Stimulated activated CD8-positive, alpha-beta memory T cell treated with anti-CD3 and anti-CD28 coated beads, Interleukin-15, amount 100 ng/mL, for 24 hours (primary cell): ENCODE data around the gene LATS2.
"Not testable (repeated sequence)": the region's sequence is repeated elsewhere in the genome, so short reads cannot be mapped to it uniquely, and the experiment has no call there.

Source experiments
- DNase-seq: peaks from one replicate; pipeline ENCODE4 v3.0.0-alpha.2; 2020; ENCODE audit warnings: low read depth

The LATS2 gene

GRCh38 chr13:20991741-20992520 lies 69.5 kb downstream of the LATS2 start:
- DNase-seq = no peak

- DNase-seq = no peak
Observed at GRCh38 chr13:20990910-20991525, 70.4 kb downstream of the LATS2 start.

GRCh38 chr13:20989656-20990321 lies 71.6 kb downstream of the LATS2 start:
- no peak for DNase-seq

DNA sequence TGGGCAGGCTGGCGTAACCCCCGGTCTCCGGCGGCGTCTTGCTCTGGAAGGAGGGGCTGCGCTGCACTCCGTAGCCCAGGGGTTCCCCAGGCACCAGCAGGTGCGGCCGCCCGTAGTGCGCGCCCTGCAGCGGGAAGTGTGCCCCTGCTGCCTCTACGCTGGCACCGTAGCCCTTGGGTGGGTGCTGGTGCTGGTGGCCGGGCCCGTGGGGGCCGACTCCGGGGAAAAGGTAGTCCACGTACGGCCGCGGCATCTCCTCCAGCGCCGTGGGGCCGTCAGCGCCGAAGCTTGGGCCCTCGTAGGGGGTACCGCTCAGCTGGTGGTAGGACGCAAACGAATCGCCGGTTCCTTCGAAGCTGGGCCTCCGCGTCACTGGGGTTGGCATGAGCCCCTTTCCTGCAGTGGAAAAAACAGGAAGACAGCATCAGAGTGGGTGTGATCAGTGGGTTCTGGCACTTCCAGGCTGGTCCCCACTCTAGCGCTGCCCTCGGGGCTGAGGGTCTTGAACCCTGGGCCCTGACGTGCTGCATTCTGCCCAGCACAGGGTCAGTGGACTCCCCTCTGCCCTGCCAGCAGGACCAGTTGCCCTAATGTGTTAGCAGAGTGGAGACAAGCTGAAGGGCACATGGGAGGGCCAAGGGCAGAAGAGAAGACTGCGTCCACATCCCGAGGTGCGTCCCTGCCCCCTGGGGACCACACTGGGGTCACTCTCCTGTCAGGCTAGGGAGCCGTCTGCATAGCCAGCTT lies 72.3 kb downstream of the LATS2 start:
- no peak for DNase-seq

DNA sequence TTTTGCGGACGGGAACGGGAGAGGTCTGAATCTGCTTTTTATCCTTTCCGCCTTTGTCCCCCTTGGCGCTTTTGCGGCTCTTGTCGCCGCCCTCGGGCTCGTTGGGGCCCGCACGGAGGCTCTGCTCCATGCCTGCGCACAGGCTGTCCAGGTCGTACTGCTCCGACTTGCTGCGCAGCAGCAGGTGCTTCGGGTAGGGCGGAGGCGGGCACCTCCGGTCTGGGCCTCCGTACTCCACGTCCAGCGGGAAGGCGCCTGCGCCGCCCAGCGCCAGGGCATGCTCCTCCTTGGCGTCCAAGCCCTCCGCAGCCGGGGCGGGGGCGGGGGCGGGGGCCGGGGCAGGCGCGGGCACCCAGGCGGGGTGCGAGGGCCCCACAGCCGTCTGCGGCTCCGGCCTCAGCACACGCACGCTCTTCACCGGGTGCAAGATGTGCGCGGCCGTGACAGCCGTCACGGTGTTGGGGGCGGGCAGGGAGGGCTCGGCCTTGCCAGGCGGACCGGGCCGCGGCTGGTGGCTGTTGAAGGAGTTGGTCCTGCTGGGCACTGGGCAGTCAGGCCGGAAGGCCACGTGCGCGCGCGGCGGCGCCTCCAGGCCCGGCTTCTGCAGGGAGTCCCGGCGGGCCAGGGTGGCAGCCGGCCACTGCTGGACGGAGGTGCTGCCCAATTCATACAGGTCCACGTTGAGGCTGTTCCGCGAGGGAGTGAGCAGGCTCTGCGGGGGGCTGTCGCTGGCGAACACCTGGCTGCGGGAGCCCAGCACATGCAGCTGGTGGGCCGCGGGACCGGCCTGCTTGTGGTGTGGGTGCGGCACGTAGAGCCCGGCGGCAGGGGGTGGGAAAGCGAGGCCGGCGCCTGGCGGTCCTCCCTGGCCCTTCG lies 73.1 kb downstream of the LATS2 start:
- DNase-seq = no peak

- DNase-seq = no peak
Observed at GRCh38 chr13:20987599-20987998, 73.8 kb downstream of the LATS2 start.

DNA sequence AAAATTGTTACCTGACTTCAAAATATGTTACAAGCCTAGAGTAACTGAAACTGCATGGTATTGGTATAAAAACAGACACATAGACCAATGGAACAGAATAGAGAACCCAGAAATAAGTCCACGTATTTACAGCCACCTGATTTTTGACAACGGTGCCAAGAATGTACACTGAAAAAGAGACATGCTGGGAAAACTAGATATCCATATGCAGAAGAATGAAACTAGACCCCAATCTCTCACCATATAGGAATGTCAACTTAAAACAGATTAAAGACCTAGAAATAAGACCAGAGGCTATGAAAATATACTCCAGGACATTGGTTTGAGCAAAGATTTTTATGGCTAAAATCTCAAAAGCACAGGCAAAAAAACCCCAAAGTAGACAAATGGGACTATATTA lies 76.5 kb downstream of the LATS2 start:
- DNase-seq = no peak

DNA sequence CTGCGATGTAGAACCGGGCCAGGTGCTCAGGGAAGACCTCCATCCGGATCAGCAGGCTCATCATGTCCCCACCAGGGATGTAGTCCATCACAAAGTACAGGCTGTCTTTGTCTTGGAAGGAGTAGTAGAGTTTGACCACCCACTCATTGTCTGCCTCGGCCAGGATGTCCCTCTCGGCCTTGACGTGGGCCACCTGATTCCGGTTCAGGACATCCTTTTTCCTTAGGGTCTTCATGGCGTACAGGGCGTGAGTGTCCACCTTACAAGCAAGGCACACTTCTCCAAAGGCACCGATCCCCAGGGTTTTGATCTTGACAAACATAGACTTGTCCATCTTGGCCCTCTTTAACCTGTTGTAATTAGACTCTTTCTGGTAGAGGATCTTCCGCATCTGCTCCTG lies 78.0 kb downstream of the LATS2 start:
- DNase-seq = no peak

DNA sequence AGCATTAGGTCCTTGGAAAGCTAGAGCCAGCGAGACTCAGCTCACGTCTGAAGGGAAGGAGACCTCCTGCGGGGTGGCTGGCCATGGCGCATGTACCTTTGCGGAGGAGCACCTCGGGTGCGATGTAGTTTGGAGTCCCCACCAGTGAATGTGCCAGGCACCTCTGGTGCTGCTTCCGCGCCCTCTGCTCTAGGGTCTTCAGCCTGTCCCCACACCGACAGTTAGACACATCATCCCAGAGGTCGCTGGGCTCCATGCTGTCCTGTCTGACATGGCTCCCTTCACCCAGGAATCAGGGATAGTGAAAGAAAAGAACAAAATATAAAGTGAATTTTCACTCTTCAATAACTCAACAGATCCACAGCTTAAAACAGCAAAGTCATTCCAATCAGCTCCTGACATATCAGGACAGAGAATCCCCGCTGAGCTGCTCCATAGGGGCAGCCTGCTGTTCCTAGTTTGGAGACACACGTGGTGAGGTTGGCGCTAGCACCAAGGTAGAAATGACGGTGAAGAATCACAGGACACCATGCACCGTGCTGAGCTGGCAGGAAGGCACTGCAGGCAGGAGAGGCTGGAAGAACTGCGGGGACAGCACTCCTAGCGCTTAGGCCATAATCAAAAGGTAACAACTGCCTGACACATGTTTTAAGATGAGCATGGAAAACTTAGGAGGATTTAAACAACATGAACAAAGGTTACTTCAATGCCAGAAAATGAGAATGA lies 79.9 kb downstream of the LATS2 start:
- no peak for DNase-seq

DNA sequence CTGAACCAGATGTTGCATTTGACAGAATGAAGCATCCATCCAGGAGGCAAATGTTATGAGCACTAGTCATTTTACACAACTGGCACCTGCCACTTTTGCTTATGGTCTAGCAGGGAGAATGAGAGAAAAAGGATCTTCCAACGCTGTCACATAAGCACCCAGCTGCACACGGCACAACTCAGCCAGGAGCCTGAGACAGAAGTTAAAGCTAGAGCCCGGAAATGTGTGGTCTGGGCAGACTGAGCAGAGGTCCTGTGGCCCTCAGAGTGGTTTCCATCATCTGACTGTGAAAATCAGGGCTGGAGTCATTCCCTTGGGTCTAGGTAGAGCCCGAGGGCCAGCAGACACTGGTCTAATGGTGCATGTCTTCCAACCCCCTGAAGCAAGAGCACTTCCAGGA lies 80.5 kb downstream of the LATS2 start:
- no peak for DNase-seq

DNA sequence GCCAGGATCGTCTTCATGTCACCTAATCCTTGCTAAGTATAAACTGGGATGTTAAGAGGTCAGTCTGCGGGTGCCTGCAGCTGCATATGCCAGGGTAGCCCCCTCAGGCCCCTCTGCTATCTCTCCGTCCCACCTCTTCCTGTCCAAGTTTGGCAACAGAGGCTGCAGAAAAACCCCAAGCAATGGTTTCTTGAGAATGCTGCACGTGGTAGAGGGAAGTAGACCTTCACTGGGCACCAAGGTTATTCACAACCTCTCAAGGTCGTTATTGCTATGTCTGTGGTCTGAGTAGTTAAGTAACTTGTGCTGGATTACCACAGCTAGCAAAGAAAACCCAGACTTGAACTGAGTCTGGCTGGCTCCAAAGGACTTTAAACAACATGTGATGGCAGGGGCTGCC lies 81.0 kb downstream of the LATS2 start:
- DNase-seq = no peak

DNA sequence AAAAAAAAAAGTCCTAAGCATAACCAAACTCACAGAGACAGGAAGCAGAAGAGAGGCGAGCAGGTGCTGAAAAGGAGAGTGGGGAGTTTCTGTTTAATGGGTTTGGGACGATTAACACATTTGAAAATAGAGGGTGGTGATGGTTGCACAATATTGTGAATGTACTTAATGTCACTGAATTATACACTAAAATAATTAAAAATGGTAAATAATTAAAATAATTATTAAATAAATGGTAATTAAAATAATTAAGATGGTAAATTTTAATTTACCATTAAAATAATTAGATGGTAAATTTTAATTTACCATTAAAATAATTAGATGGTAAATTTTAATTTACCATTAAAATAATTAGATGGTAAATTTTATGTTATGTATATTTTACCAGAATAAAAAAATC lies 84.0 kb downstream of the LATS2 start:
- no peak for DNase-seq

DNA sequence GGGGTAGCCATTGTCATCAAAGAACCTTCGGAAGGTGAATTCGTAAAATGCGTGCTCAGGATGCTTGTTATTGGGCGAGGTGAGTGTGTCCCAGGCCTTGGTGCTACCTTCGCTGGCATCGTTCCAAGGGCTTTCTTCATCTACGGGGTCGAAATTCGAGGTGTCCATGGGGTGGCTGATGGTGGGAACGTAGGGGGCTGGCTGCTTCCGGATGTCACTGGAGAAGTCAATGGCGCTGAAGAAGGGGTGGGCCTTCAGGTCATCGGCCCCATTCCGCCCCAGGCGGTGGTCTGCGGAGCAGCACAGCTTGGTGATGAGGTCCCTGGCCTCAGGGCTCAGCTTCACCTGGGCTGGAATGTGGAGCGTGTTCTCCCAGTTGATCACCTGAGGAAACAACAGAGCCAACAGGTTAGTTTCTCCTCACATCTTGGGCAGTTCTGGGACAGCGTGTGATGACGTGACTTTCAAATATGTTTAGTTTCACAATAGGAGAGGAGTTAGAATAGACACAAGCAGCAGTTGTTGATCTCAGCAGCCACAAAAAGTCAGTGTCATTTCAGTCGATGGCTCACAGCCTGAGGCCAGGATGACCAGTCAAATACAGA lies 86.3 kb downstream of the LATS2 start:
- DNase-seq = no peak

GRCh38 chr13:20973886-20974425 lies 87.4 kb downstream of the LATS2 start:
- no peak for DNase-seq

DNA sequence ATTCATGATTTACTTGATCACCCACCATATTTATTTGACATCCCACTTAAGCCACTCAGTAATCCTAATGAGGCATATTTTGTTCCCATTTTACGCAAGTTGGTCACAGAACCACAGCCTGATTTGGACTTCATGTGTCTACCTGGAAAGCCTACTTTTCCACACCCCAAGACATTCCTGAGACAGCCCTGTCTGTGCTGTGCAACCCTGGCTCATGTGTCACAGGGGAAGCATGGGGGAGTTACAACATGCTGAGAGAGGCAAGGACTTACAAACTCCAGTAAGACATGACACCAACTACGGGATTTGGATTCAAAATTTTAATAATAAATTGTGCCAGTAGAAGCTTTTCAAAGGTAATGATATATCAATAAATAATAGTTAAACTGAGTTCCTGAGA lies 88.7 kb downstream of the LATS2 start:
- no peak for DNase-seq

- DNase-seq = no peak
Observed at GRCh38 chr13:20969182-20969581, 92.2 kb downstream of the LATS2 start.

- DNase-seq = no peak
Observed at GRCh38 chr13:20968745-20969144, 92.6 kb downstream of the LATS2 start.

GRCh38 chr13:20967340-20967739 lies 94.0 kb downstream of the LATS2 start:
- no peak for DNase-seq

GRCh38 chr13:20964904-20965303 lies 96.5 kb downstream of the LATS2 start:
- DNase-seq = no peak

GRCh38 chr13:20961663-20962062 lies 99.7 kb downstream of the LATS2 start:
- DNase-seq = not testable (repeated sequence)
